ENCODE data around the gene NOXA1.
"Not testable (repeated sequence)": the region's sequence is repeated elsewhere in the genome, so short reads cannot be mapped to it uniquely, and the experiment has no call there.

NOXA1 gene

DNA sequence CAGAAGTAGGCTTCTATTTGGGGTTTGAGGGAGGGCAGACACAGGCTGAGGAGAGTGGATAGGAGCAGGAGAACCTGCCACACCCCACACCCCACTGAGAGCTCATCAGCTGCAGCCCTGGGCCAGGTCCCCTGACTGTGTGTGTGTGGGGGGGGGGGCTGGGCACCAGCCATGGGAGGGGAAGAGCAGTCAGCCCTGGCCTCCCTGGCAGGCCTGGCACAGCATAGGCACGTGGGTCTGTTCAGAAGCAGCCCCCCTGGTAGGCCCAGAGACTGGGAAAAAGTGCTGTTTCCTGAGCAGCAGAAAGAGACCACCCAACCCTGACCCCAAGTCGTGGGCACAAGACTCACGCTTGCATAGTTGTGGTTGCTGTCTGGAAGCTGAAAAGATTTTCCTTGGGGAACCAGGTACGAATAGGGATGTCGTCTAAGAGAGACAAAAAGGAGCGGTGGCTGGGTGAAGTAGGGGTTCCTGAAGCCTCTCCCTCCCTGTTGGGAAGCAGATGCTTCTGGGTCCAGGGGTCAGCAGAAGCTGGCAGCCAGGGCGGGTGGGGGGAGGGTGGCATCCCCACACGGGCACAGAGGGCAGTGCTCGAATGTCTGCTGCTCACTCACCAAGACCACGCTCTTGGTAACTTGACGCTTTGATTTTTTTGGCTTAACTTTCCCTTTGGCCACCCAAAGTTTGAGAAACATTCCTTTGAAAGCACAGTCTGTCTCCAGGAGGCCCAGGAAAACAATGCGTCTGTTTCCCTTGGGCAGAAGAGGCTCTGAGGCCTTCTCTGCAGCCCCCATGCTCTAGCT is 33.1 kb downstream of the NOXA1 start:
- no peak for DNase-seq

DNA sequence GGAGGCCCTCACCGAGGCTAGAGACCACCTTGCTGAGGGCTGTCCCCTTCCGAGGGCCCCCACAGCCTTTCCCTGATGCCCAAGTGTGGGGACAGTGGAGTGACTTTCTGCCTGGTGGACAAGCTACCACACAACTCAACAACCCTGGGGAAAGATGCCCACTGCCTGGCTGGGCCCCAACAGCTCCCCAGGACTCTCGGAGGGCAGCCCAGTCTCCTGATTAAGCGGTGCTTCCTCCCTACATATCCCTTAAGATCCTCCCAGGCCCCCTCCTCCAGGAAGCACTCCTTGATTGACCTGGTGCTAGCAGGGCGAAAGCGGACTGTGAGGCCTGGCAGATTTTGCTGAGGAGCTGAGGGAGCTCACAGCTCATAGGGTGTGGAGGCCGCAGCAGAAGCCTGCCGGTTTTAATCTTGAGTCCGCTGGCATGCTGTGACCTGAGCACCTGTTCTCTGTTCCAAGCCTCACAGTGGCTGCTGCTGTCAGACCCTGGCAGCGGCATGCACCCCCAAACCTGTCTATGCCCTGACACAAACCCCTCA is 33.7 kb downstream of the NOXA1 start:
- no peak for DNase-seq

DNA sequence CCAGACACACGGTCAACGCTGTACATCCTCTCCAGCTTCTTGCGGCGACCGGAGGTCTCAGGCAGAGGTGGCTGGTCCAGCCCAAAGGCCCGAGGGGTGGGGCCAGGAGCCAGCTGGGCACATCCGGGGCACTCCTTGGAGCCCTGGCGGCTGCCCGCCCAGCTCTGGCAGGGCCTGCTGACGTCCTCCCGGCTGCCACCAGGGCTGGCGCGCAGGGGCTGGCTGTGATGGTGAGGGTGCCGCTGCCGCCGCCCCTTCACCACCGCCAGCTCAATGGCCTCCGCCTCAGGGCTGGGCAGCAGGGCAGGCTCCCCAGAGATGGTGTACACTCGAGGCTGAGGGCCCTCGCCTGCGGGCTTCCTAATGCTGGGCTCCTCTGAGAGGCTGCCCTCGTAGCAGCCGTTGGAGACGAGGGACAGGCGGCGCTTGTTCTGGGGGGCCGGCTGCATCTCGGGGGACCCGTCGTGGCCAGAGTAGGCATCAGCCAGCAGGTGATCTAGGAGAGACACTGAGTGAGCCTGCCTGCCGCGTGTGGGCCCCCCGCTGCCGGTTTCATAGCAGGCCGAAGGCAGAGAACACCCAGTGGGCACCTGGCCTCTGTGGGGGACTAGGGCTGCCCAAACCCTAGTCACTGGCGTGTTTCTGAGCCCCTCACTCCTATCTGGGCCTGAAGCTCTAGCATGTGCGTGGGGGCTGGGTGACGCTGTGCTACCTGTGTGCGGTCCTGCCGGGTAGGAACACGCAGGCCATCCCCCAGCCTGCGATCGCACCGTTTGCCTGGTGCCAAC is 34.4 kb downstream of the NOXA1 start:
- DNase-seq, result no peak

DNA sequence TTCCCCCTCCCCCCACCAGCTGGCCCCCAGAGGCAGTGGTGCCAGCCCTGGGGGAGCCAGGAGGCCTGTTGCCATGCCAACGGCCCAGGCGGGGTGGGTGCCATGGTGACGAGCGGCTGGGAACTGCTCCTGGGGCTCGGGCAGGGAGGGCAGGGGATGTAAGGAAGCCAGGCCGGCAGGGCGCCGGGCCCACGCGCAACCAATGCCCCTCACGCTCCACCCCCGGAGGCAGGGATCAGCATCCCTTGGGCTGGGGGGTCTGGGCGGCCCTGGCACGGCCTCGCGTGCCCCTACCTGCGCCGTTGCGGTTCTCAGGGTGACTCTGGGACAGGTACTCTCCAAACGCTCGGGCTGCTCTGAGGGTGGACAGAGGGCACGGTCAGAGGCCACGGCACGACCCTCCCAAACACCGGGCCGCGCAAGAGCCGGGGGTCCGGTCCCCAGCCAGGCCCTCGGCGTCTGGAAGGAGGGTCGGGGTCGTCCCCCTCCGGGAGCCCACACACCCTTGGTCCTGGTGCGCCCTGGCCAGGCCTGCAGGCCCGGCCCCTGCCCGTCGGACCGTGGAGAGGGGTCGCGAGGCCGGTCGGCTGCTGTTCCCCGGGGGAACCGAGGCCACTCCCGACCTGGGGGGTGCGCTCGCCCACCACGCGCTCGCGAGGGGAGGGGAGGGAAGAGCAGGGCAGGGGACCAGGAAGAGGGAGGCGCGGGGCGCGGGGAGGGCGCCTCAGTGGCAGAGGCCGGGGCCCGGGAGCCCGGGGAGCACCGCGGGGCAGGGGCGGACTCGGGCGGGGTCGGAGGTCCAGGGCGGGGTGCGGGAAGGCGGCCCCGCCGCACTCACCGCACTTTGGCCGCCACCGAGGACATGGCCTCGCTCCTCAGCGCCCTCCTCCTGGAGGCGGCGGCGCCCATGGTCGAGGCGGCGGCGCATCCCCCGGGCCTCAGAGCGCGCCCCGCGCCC is 35.3 kb downstream of the NOXA1 start:
- DNase-seq, result no peak

DNA sequence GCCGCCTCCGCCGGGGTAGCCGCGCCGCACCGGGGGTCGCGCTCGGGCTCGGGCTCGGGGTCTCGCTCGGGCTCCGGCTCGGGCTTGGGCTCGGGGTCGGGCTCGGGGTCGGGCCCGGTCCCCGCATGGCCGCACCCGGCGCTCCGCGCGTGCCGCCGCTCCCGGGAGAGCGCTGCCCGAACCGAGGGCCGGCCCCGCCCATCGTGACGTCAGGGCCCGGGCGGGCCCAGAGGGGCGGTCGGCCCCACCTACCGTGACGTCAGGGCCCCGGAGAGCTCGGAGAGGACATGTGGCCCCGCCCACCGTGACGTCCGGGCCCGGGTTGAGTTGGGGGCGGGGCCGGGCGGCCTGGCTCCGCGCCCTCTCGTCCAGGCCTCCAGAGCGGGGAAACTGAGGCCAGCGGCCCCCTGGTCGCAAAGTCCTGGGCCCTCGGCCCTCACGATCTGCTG is 36.0 kb downstream of the NOXA1 start, which contains the start of gene NSMF:
Gene NSMF (minus strand): TSS at position 183 of the 449 bp plus-strand sequence. CDS start 232 bp downstream, outside the sequence.
- DNase-seq, result peak; percentile 93

DNA sequence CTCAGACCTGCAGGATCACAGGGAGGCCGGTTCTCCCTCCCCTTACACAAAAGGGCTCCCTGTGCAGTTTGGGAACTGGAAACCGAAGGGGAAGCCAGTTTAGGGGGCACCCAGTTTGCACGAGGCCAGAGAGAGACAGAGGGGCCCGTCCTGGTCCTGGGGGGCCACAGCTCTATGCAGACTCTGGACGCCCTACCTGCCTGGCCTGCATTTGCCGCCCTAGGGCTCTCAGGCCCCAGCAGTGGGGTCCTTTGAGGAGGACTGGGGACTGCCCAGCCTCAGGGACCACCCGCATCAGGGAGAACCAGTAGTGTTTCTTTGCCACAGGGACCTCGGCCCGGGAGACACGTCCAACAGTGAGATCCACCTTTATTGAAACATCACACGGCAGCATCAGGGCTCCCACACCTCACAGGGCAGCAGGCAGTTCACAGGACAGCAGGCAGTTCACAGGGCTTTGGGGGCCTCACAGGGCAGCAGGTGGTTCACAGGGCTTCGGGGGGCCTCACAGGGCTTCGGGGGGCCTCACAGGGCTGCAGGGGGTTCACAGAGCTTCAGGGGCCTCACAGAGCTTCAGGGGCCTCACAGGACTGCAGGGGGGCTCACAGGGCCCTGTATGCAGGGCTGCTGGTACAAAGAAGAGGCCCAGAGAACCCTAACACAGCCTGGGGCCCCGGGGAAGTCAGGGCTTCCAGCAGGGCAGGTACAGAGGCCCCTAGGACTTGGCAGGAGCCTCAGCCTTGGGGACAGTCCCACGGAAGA is 36.6 kb downstream of the NOXA1 start:
- DNase-seq, result no peak

DNA sequence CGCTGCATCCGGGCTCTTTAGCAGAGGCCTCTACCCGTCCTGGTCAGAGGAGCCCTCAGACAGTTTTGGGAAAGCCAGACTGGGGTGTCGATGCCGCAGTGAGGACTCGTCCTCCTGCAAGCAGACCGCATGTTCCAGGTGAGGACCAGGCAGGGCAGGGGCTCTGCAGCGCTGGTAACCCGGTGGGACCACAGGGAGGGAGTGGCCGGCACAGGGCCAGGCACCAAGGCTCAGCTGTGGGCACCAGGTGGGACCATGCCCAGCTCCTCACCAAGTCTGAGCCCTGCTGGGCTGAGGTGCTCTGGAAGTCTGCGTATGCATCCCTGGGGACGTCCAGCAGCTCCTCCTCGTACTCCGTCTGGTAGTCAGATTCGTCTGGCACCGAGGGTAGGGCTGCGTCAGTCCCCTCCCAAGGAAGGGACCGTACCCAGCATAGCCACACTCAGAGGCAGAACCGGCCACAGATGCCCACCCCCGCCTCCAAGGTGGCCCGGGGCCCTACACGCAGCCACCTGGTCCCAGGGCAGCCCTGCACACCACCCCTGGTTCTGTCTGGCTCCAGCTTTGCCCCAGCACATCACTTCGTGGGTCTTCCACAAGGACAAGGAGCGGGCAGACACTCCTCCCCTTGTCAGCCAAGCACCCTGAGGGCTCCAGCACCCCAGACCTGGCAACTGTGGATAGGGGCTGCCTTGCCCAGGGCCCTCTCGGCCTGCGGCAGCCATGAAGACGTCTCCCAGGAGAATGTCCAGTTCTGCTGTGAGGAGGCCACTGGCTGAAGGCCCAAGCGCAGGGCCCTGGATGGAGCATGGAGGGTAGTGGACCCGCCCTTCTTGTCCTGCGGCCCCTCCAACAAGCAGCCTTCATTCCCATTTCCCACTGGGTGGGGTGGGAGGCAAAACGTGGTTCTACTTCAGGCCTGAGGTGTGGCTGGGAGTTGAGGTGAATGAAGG is 37.4 kb downstream of the NOXA1 start:
- no peak for DNase-seq

DNA sequence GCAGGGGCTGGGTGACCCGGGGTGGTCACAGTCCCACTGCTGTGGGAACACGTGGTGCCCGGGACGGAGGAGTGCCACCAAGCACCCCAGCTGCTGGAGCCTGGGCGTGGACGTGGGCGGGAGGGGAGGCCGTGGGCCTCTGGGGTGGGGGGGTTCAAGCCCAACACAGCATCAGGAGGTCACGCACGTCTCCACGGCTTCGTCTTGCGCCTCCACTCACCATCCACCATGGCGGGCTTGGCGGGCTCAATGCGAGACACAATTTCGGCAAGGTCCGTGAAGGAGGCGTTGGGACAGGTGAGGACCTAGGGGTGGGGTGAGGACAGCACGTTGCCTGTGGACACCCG is 38.1 kb downstream of the NOXA1 start:
- DNase-seq, result no peak

DNA sequence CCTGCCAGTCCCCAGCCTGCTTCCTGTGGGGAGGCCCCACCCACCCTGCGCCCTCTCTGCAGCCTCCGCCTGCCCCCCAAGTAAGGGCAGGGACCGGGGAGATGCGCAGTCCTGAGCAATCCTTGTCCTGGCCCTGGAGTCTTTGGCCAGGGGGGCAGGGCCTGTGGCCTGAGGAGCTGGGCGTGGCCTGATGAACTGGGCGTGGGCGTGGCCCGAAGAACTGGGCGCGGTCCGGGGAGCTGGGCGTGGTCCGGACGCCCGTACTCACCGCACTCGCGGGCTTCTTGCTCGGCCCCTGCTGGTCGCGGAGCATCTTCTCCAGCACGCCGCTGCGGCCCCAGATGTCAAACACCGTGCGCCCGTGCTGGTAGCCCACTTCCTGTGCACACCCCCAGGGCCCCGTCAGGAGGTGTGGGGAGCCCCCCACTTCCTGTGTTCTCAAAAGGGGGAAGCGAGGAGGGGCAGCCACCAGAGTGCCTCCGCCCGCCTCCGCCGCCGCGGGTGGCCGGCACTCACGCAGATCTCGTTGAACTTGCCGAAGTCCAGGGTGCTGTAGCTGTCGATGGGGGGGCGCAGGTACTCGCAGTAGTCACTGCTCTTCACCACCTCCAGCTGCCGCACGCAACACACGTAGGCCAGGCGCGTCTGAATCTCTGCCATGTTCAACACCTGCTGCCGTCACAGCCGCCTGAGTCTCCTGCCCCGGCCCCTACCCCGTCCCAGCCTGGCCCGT is 38.6 kb downstream of the NOXA1 start:
- peak; percentile 95 for DNase-seq

DNA sequence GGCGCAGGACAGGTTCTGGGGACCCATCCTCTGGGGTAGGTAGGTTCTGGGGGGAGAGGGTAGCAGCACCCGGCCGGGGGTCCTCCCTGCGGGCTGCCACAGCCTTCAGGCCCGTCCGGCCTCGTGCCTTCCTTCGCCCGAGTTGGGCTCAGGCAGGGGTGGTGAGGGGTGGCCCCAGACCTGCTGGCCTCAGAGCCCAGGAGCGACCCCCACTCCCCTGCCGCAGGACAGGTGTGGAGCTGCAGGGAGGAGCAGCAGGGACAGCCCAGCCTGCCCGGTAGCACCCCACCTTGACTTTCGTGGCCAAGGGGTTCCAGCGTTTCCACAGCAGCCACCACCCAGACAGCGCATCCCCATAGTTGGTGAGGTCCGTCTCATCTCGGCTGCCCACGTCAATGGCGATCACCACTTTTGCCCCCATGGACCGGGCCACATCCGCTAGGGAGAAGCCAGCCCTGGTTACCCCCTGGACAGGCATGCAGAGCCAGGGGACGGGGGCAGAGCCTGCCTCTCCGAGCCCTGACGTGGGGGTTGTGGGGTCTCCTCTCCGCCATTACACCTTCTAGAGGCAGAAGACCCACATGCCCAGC is 39.3 kb downstream of the NOXA1 start:
- DNase-seq, result no peak

DNA sequence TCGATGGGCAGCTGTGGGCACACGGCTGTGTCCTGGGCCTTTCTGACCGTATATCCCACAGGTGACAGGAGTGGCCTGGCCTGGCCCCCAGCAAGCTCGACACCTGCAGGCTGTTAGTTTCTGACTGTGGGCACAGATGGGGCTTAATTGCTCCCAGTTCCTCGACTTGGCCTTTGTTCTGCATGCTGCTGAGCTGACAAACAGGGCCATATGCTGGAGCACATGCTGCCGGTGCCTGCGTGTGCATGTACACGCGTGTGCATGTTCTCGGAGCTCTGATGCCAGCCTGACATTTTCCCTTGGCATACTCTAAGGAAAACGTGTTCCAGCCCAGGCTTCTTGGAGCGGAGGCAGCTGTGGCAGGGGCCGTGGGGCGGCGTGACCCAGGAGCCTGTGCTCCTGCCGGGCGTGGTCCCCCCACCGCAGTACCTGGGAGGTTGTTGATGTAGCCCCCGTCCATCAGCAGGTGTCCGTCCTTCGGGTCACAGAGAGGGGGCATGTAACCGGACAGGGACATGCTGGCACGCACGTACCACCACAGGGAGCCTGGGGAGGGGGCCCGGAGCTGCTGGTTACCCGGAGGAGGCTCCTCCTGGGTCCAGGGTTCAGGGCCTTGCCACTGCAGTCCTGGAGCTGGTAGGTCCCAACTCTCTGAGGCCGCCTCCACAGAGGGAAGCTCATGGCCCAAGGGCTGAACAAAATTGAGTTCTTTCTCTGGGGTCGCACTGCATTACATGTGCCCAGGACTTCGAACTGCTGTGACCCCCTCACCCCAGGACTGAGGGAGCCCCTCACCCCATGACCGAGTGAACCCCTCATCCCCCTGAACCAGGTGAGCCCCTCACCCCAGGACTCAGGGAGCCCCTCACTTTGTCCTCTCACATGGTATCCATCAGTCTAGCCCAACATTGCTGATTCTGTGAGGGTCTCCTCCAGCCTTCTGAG is 40.1 kb downstream of the NOXA1 start:
- no peak for DNase-seq

DNA sequence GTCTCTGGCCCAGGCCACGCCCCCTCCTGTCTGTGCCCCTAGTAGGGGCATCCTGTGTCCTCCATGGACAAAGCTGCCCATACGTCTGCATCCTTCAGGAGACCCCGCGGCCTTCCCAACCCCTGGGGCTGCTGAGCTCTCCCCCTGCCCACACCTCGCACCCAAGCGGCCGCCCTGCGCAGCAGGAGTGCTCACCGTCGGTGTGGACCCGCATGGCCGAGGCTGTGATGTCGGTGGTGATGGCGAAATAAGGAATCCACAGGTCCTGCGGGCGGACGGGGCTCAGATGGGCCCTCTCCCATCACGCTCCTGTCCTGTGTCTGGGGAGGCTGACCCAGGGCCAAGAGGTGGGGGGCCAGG is 40.7 kb downstream of the NOXA1 start:
- no peak for DNase-seq

DNA sequence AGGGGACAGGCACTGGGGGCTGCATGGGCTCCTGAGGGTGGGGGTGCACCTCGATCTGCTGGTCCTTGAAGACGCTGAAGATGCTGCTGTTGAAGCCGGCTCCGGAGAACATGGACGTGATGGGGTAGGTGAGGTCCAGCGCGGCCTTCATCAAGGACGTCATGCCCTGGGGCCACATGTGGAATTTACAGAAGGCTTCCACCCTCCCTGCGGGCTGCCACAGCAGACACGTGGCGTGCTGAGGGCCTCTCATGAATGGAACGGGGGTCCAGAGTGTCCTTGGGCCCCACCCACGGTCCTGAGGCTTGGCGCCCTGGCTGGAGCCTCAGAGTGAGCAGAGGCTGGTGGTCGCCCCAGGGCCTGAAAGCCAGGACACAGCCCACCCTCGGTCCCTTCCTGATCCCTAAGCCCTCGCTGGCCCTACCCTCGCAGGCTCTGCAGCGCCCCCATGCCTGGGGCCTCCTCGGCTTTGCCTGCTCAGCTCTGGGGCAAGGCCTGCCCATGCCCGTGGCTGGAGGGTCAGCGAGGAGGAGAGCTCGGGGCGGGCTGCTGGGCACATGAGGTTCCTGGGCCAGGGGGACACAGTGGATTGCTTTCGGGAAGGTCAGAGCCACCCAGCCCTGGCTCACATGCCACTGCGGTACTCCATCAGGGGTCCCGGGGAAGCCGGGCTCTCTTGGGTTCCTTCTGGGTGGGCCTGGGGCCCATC is 41.3 kb downstream of the NOXA1 start:
- no peak for DNase-seq

DNA sequence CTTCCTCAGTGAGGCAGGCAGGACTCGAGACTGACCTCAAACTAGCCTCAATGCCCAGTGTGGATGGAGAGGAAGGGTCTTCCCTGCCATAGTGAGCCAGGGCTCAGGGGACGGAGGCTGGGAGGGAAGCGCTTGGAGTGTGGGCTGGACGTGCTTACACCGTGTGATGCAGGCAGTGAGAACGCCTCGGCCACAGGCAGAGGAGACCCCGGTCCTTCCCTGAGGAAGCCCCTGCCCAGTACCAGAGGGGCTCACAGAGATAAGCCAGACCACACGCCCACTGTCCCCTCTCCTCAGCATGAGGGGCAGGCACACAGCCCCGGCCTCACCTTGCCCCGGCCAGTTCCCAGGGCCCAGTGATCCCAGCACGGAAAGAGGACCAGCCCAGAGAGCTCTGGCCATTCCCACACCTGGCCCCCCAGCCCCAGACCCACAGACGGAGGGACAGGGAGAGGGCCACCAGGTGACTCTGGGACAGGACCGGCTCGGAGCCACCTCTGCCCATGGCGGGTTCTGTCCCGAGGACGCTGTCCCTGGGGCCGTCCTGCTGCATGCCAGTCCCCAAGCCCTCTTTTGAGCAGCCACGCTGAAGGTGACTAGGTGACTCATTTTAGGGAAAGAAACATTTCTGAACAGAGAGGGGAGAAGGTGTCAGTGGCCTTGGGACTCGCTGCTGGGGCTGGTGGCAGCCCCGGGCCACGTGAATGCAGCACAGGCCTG is 42.0 kb downstream of the NOXA1 start:
- DNase-seq, result no peak

DNA sequence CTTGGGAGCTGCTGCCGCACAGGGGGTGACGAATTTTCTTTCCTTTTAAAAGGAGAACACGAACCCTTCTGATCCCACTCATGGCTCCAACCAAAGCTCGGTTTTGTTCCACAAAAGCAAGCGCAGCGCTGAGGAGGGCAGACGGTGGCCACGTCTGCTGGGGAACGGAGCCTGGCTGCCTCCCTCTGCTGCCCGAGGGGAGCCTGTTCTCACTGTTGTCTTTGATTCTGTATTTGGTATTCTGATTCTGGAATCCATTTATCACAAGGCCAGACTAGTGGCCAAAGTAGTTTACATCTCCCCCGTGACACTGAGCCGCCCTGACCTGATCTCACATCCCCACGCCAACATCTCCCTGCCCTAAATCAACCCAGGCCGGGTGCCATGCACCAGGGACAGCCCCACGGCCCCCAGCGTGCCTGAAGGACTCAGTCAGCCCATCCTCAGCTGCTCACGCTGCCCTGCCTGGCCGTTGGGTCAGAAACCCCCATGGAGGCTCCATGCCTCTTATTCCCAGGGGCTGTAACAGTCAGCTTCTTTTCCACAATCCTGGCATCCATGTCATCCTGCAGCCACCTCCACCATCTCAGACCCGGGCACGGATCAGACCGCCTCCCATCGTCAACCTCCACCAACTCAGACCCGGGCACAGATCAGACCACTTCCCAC is 42.7 kb downstream of the NOXA1 start:
- DNase-seq, result no peak

DNA sequence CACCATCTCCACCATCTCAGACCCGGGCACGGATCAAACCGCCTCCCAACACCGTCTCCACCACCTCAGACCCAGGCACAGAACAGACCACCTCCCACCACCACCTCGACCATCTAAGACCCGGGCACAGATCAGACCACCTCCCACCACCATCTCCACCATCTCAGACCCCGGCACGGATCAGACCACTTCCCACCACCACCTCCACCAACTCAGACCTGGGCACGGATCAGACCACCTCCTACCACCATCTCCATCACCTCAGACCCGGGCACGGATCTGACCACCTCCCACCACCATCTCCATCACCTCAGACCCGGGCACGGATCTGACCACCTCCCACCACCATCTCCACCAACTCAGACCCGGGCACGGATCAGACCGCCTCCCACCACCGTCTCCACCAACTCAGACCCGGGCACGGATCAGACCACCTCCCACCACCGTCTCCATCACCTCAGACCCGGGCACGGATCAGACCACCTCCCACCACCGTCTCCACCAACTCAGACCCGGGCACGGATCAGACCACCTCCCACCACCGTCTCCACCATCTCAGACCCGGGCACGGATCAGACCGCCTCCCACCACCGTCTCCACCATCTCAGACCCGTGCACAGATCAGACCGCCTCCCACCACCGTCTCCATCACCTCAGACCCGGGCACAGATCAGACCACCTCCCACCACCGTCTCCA is 43.3 kb downstream of the NOXA1 start:
- not testable (repeated sequence) for DNase-seq

All from CD4-positive, alpha-beta T cell treated with Interleukin-15 for 1 hour (primary cell).